Lower lobe of right lung (tissue), 2 donors: ENCODE results near the gene TIMP3. TPM values are rescaled to one million over a fixed set of nuclear protein-coding genes. Genes with fewer than 3 reads are reported as not detected.

ENCODE experiments used
- ATAC-seq, 2 donors: fragments of 200-7000 bp; cut with Tn5 transposase; one replicate each; pipeline ENCODE4 v1.9.1; 2020 to 2022; ENCODE audit warnings: mild to moderate bottlenecking in 2 of 2, moderate library complexity in 2 of 2
- DNase-seq: peaks from one replicate; pipeline ENCODE4 v3.0.0-alpha.2; 2020
- H3K27ac ChIP-seq: fragments of 200-600 bp; one replicate; pipeline ENCODE4 v1.8.0; 2022
- H3K27me3 ChIP-seq: fragments of 200-600 bp; one replicate; pipeline ENCODE4 v1.8.0; 2022; ENCODE audit warnings: low read depth
- H3K36me3 ChIP-seq: fragments of 200-600 bp; one replicate; pipeline ENCODE4 v1.8.0; 2022; ENCODE audit warnings: mild to moderate bottlenecking
- H3K4me1 ChIP-seq: fragments of 200-600 bp; one replicate; pipeline ENCODE4 v1.8.0; 2022
- H3K4me3 ChIP-seq: fragments of 200-600 bp; one replicate; pipeline ENCODE4 v1.8.0; 2022; ENCODE audit warnings: mild to moderate bottlenecking
- H3K9me3 ChIP-seq: fragments of 200-600 bp; one replicate; pipeline ENCODE4 v1.8.0; 2022
- CTCF ChIP-seq: fragments of 200-600 bp; IDR thresholded peaks from one replicate; pipeline ENCODE4 v1.8.0; 2022; ENCODE audit warnings: antibody characterized with exemption, mild to moderate bottlenecking
- intact Hi-C: fragments of 100-400 bp; cut with DNase I; formaldehyde crosslinking; loops from one replicate; pipeline ENCODE4 v1.11.0; 2022
- total RNA-seq: library from RNA; stranded (reverse); fragmentation: NEBNext Ultra II Directional; extraction: Animal tissue kit (Norgen Biotek cat#: 25700); gene quantifications from one replicate; pipeline ENCODE4 v1.2.1, GENCODE V29; 2021
- donor health status: DM: no; HTN: yes; CAD: no; lungs with severe emphysema.

The TIMP3 gene
- total RNA-seq, 1 donor from 2014 or later = 390 TPM

- Histone ChIP-seq H3K9me3 (no peaks in the 10 kb centered on the region), H3K4me1 (peaks cover 99% of the 10 kb centered on the region), H3K4me3 (no peak overlapping the region), H3K27ac (peak overlapping the region; percentile 74), H3K27me3 (no peaks in the 10 kb centered on the region), H3K36me3 (peaks cover 38% of the 10 kb centered on the region)
- ATAC-seq (no peak), DNase-seq (no peak)
- intact Hi-C loops = no loop called here
- TF ChIP-seq CTCF = no peak
Measured at GRCh38 chr22:32829451-32829851, 27.9 kb downstream of the TIMP3 start.

- no peak for TF ChIP-seq CTCF
- Histone ChIP-seq H3K9me3 (no peaks in the 10 kb centered on the region), H3K4me1 (peaks cover 96% of the 10 kb centered on the region), H3K36me3 (peaks cover 42% of the 10 kb centered on the region), H3K4me3 (no peak overlapping the region), H3K27ac (peak overlapping the region; percentile 74), H3K27me3 (no peaks in the 10 kb centered on the region)
- ATAC-seq = peak; percentile 42 to 59
- no peak for DNase-seq
- intact Hi-C loops = no loop called here
Measured at GRCh38 chr22:32830473-32830872, 29.0 kb downstream of the TIMP3 start.

- Histone ChIP-seq H3K9me3 (no peaks in the 10 kb centered on the region), H3K27me3 (no peaks in the 10 kb centered on the region), H3K27ac (peak overlapping the region; percentile 74), H3K36me3 (peaks cover 42% of the 10 kb centered on the region), H3K4me1 (peaks cover 93% of the 10 kb centered on the region), H3K4me3 (no peak overlapping the region)
- DNase-seq = no peak
- no peak for ATAC-seq
- intact Hi-C loops = no loop called here
- no peak for TF ChIP-seq CTCF
Measured at GRCh38 chr22:32830957-32831356, 29.5 kb downstream of the TIMP3 start.

GRCh38 chr22:32831584-32831983 is 30.1 kb downstream of the TIMP3 start:
- intact Hi-C loops = no loop called here
- H3K27me3 ChIP-seq = no peaks in the 10 kb centered on the region
- no peaks in the 10 kb centered on the region for H3K9me3 ChIP-seq
- H3K27ac ChIP-seq = peak overlapping the region; percentile 74
- no peak overlapping the region for H3K4me3 ChIP-seq
- no peak for ATAC-seq
- peaks cover 41% of the 10 kb centered on the region for H3K36me3 ChIP-seq
- TF ChIP-seq CTCF = no peak
- no peak for DNase-seq
- peaks cover 93% of the 10 kb centered on the region for H3K4me1 ChIP-seq

GRCh38 chr22:32832174-32832573 is 30.7 kb downstream of the TIMP3 start:
- no peak overlapping the region for H3K27ac ChIP-seq

More at GRCh38 chr22:32832174-32832573, 30.7 kb downstream of the TIMP3 start:
- Histone ChIP-seq H3K4me1 (peaks cover 93% of the 10 kb centered on the region), H3K36me3 (peaks cover 40% of the 10 kb centered on the region), H3K9me3 (no peaks in the 10 kb centered on the region), H3K4me3 (no peak overlapping the region), H3K27me3 (no peaks in the 10 kb centered on the region)
- intact Hi-C loops = no loop called here
- DNase-seq = no peak
- ATAC-seq = no peak
- TF ChIP-seq CTCF = no peak
